GM12873 (cell line): ENCODE measurements around the gene GNAS.

Source experiments
- CTCF ChIP-seq: IDR thresholded peaks from 2 replicates; pipeline ENCODE4 v1.5.1; 2012; ENCODE audit warnings: low read depth, mild to moderate bottlenecking, moderate library complexity, low read length, control low read depth; ENCODE audit not compliant: insufficient read depth; ENCODE audit errors: missing control alignments

GNAS gene

DNA sequence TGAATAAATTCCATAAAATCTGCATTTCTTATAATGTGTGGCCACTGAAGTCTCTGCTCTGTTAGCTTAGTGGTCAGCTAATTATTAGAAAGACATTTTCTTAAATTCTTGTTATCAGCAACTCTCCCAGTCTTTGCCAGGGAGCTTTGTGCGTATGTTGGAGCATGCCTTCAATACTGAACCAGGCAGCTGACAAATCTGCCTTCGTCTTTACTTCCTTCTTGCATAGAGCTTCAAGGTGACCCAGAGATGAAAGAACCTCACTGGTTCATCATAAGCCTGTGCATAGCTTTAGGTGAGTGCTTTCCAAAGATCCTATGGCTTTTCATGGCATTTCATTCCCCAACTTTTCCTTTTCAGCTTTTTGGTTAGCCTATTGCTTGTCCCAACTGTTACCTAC, 85.6 kb downstream of the GNAS start:
- no peak for TF ChIP-seq CTCF

DNA sequence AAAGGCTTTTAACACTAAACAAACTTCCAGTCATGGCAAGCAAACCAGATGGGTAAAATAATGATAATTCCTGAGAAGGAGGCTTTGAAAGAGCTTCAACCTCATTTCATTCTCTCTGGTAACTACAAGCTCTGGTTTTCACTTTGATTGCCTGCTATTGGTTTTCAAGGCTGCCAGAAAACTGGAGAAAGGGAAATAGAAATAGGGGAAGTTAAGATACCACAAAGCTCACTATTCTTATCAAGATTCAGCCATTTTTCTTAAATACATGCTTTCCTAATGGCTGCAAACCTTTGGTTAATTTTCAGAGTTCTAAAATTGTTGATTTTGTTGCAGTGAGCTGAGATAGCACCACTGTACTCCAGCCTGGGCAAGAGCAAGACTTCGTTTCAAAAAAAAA, 86.0 kb downstream of the GNAS start:
- TF ChIP-seq CTCF: no peak

- no peak for TF ChIP-seq CTCF
Measured at GRCh38 chr20:58941471-58941870, 89.0 kb downstream of the GNAS start.

- TF ChIP-seq CTCF: no peak
Measured at GRCh38 chr20:58942549-58942948, 90.0 kb downstream of the GNAS start.

- TF ChIP-seq CTCF: no peak
Measured at GRCh38 chr20:58944610-58945009, 92.1 kb downstream of the GNAS start.

- no peak for TF ChIP-seq CTCF
Measured at GRCh38 chr20:58945965-58946631, 93.6 kb downstream of the GNAS start.

DNA sequence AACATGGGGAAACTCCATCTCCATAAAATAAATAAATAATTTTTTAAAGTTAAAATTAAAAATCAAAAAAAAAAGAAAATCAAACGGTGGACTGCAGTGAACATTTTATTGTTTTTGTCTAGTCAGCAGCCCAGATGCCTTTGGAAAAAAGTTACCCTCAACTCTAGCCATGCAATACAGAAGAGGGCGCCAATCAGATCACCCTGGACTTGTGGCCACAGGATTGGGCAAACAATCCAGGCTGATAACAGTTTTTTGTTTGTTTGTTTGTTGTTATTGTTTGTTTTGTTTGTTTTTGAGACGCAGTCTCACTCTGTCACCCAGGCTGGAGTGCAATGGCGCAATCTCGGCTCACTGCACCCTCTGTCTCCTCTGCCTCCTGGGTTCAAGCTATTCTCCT, 98.1 kb downstream of the GNAS start:
- no peak for TF ChIP-seq CTCF
